Middle frontal gyrus (tissue), 1 donor: ENCODE results near the gene ACOX2.
A peak's percentile ranks its signal among the peaks of the same experiment; 100 is the strongest.

Experiments used
- DNase-seq: peaks from one replicate; pipeline ENCODE4 v3.0.0-alpha.2; 2015; ENCODE audit warnings: low spot score; ENCODE audit errors: extremely low spot score

Gene ACOX2

GRCh38 chr3:58474967-58475578 is 61.9 kb downstream of the ACOX2 start:
- no peak for DNase-seq

- DNase-seq, result no peak
These were observed 62.6 kb downstream of the ACOX2 start for GRCh38 chr3:58474348-58474911.

GRCh38 chr3:58473275-58473674 is 63.7 kb downstream of the ACOX2 start:
- no peak for DNase-seq

- DNase-seq, result no peak
These were observed 65.7 kb downstream of the ACOX2 start for GRCh38 chr3:58471025-58471887.

- DNase-seq, result no peak
These were observed 66.5 kb downstream of the ACOX2 start for GRCh38 chr3:58470363-58471024.

- DNase-seq, result no peak
These were observed 67.9 kb downstream of the ACOX2 start for GRCh38 chr3:58469096-58469495.

- no peak for DNase-seq
These were observed 70.0 kb downstream of the ACOX2 start for GRCh38 chr3:58466899-58467563.

GRCh38 chr3:58464866-58465265 is 72.1 kb downstream of the ACOX2 start:
- DNase-seq, result no peak

GRCh38 chr3:58463942-58464271 is 73.1 kb downstream of the ACOX2 start:
- no peak for DNase-seq

- peak; percentile 33 for DNase-seq
These were observed 73.6 kb downstream of the ACOX2 start for GRCh38 chr3:58463181-58463941.

- DNase-seq, result no peak
These were observed 74.2 kb downstream of the ACOX2 start for GRCh38 chr3:58462829-58463180.

- no peak for DNase-seq
These were observed 77.8 kb downstream of the ACOX2 start for GRCh38 chr3:58459160-58459559.
